ENCODE measurements around the gene SORCS1. TPM values are rescaled to one million over a fixed set of nuclear protein-coding genes. Genes with fewer than 3 reads are reported as not detected.

SORCS1 gene
- total and polyA plus RNA-seq, 2 of the 8 experiments (the other 6 are each of a cell fraction or from before 2014, with no cell fraction given), result 4.1 to 4.6 TPM

DNA sequence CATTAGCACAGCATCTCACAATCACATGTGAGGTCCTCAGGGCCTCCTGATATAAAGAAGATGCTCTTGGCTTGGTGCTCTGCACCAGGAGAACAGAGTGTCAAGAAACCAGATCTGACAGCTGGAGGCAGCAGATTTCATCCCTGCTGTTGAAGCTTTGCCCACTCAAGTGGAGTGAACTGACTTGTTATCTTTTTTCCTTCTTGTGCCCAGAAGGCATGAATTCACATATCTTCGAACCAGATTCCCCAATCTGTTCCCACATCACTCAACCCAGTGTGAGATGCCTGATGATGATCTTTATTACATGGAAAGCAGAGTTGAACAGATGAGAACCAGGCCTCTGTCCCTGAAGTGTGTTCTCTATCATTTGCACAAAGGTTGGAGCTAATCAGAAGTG is 521.0 kb downstream of the SORCS1 start (continued):
- TF ChIP-seq, protein P1, sequence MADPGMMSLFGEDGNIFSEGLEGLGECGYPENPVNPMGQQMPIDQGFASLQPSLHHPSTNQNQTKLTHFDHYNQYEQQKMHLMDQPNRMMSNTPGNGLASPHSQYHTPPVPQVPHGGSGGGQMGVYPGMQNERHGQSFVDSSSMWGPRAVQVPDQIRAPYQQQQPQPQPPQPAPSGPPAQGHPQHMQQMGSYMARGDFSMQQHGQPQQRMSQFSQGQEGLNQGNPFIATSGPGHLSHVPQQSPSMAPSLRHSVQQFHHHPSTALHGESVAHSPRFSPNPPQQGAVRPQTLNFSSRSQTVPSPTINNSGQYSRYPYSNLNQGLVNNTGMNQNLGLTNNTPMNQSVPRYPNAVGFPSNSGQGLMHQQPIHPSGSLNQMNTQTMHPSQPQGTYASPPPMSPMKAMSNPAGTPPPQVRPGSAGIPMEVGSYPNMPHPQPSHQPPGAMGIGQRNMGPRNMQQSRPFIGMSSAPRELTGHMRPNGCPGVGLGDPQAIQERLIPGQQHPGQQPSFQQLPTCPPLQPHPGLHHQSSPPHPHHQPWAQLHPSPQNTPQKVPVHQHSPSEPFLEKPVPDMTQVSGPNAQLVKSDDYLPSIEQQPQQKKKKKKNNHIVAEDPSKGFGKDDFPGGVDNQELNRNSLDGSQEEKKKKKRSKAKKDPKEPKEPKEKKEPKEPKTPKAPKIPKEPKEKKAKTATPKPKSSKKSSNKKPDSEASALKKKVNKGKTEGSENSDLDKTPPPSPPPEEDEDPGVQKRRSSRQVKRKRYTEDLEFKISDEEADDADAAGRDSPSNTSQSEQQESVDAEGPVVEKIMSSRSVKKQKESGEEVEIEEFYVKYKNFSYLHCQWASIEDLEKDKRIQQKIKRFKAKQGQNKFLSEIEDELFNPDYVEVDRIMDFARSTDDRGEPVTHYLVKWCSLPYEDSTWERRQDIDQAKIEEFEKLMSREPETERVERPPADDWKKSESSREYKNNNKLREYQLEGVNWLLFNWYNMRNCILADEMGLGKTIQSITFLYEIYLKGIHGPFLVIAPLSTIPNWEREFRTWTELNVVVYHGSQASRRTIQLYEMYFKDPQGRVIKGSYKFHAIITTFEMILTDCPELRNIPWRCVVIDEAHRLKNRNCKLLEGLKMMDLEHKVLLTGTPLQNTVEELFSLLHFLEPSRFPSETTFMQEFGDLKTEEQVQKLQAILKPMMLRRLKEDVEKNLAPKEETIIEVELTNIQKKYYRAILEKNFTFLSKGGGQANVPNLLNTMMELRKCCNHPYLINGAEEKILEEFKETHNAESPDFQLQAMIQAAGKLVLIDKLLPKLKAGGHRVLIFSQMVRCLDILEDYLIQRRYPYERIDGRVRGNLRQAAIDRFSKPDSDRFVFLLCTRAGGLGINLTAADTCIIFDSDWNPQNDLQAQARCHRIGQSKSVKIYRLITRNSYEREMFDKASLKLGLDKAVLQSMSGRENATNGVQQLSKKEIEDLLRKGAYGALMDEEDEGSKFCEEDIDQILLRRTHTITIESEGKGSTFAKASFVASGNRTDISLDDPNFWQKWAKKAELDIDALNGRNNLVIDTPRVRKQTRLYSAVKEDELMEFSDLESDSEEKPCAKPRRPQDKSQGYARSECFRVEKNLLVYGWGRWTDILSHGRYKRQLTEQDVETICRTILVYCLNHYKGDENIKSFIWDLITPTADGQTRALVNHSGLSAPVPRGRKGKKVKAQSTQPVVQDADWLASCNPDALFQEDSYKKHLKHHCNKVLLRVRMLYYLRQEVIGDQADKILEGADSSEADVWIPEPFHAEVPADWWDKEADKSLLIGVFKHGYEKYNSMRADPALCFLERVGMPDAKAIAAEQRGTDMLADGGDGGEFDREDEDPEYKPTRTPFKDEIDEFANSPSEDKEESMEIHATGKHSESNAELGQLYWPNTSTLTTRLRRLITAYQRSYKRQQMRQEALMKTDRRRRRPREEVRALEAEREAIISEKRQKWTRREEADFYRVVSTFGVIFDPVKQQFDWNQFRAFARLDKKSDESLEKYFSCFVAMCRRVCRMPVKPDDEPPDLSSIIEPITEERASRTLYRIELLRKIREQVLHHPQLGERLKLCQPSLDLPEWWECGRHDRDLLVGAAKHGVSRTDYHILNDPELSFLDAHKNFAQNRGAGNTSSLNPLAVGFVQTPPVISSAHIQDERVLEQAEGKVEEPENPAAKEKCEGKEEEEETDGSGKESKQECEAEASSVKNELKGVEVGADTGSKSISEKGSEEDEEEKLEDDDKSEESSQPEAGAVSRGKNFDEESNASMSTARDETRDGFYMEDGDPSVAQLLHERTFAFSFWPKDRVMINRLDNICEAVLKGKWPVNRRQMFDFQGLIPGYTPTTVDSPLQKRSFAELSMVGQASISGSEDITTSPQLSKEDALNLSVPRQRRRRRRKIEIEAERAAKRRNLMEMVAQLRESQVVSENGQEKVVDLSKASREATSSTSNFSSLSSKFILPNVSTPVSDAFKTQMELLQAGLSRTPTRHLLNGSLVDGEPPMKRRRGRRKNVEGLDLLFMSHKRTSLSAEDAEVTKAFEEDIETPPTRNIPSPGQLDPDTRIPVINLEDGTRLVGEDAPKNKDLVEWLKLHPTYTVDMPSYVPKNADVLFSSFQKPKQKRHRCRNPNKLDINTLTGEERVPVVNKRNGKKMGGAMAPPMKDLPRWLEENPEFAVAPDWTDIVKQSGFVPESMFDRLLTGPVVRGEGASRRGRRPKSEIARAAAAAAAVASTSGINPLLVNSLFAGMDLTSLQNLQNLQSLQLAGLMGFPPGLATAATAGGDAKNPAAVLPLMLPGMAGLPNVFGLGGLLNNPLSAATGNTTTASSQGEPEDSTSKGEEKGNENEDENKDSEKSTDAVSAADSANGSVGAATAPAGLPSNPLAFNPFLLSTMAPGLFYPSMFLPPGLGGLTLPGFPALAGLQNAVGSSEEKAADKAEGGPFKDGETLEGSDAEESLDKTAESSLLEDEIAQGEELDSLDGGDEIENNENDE (IDR thresholded peaks at IDR 0.05; ENCODE audit: insufficient replicate concordance, low read length), result no peak
- no peak for TF ChIP-seq TAF7 (optimal IDR thresholded peaks at IDR 0.05; ENCODE audit: borderline replicate concordance, low read depth, low read length)
- TF ChIP-seq SUZ12 (IDR thresholded peaks at IDR 0.05; ENCODE audit: low read length), result no peak
- TF ChIP-seq RAD21 (IDR thresholded peaks at IDR 0.05 in 1 of 2, conservative IDR thresholded peaks at IDR 0.05 in 1 of 2; ENCODE audit: low read depth in 2 of 2, low read length in 2 of 2), result no peak
- TF ChIP-seq SIN3A (conservative IDR thresholded peaks at IDR 0.05 in 1 of 2, IDR thresholded peaks at IDR 0.05 in 1 of 2; ENCODE audit: low read depth in 1 of 2, low read length in 2 of 2), result no peak
- TF ChIP-seq, protein P2, sequence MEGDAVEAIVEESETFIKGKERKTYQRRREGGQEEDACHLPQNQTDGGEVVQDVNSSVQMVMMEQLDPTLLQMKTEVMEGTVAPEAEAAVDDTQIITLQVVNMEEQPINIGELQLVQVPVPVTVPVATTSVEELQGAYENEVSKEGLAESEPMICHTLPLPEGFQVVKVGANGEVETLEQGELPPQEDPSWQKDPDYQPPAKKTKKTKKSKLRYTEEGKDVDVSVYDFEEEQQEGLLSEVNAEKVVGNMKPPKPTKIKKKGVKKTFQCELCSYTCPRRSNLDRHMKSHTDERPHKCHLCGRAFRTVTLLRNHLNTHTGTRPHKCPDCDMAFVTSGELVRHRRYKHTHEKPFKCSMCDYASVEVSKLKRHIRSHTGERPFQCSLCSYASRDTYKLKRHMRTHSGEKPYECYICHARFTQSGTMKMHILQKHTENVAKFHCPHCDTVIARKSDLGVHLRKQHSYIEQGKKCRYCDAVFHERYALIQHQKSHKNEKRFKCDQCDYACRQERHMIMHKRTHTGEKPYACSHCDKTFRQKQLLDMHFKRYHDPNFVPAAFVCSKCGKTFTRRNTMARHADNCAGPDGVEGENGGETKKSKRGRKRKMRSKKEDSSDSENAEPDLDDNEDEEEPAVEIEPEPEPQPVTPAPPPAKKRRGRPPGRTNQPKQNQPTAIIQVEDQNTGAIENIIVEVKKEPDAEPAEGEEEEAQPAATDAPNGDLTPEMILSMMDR (IDR thresholded peaks at IDR 0.05; ENCODE audit: control extremely low read depth in 1 of 3, insufficient read depth in 1 of 3, low read depth in 1 of 3, low read length in 3 of 3), result no peak
- no peak for TF ChIP-seq YY1 (IDR thresholded peaks at IDR 0.05; ENCODE audit: low read depth, low read length)
- TF ChIP-seq HDAC2 (IDR thresholded peaks at IDR 0.05; ENCODE audit: borderline replicate concordance in 1 of 2, low read depth in 2 of 2, low read length in 2 of 2), result no peak
